22Rv1 (cell line): Measurements from ENCODE around the gene SSTR3.

Experiments used
- CTCF ChIP-seq: fragments of 450-650 bp; IDR thresholded peaks from 2 replicates; pipeline ENCODE4 v1.5.1; 2017; ENCODE audit warnings: mild to moderate bottlenecking
- ZFX ChIP-seq: fragments of 450-650 bp; IDR thresholded peaks from 2 replicates; pipeline ENCODE4 v1.6.1; 2017; ENCODE audit warnings: antibody characterized with exemption, borderline replicate concordance

- peak; percentile 84 for TF ChIP-seq CTCF
- TF ChIP-seq ZFX = no peak
Observed at GRCh38 chr22:37198258-37199102, 13.8 kb downstream of the SSTR3 start.
